Middle frontal gyrus (tissue), 1 donor: ENCODE results near the gene SLC5A4.

Source experiments
- DNase-seq: peaks from one replicate; pipeline ENCODE4 v3.0.0-alpha.2; 2015; ENCODE audit warnings: low spot score; ENCODE audit errors: extremely low spot score

Gene SLC5A4

GRCh38 chr22:32233091-32233490 is 22.1 kb downstream of the SLC5A4 start:
- DNase-seq: no peak

- DNase-seq: no peak
Measured at GRCh38 chr22:32232191-32232830, 22.8 kb downstream of the SLC5A4 start.

GRCh38 chr22:32226326-32227104 is 28.6 kb downstream of the SLC5A4 start:
- no peak for DNase-seq

GRCh38 chr22:32222991-32223390 is 32.2 kb downstream of the SLC5A4 start:
- DNase-seq: no peak

- no peak for DNase-seq
Measured at GRCh38 chr22:32219026-32219425, 36.1 kb downstream of the SLC5A4 start.

DNA sequence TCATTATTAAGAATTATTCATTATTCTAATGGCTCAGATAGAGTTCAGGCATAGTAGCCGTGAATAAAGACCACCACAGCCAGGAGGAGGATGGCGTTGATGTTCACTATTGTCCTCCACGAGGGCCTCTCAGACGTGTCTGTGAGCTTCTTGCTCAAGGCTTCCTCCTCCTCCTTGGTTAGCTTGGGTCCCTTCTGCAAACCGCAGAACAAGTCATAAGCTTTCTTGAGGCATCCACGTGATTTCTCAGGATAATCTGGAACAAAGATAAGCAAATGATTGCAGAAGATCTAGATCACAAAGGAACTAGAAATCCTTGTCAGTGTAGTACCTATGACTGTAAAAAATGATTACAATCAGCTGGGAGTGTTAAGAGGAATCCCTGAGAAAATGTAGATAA is 36.7 kb downstream of the SLC5A4 start:
- DNase-seq: no peak

DNA sequence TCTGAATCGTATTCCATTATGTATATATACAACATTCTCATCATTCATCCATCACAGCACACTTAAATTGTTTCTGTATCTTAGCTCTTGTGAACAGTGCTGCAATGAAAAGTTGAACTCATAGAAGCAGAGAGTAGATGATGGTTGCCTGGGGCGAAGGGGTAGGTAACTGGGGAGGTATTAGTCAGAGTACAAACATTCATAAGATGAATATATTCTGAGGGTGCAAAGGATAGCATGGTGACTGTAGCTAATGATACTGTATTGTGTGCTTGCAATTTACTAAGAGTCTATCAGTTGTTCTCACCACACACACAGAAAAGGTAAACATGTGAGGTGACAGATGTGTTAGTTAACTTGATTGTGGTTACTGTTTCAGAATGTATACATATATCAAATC is 37.7 kb downstream of the SLC5A4 start:
- DNase-seq: no peak

DNA sequence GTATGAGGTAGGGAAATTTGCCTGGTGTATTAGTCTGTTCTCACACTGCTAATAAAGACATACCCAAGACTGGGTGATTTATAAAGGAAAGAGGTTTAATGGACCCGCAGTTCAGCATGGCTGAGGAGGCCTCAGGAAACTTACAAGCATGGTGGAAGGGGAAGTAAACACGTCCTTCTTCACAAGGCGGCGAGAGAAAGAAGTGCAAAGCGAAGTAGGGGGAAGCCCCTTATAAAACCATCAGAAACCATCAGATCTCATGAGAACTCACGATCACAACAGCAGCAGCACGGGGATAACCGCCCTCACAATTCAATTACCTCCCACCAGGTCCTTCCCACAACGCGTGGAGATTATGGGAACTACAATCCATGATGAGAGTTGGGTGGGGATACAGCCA is 38.2 kb downstream of the SLC5A4 start:
- DNase-seq: no peak

DNA sequence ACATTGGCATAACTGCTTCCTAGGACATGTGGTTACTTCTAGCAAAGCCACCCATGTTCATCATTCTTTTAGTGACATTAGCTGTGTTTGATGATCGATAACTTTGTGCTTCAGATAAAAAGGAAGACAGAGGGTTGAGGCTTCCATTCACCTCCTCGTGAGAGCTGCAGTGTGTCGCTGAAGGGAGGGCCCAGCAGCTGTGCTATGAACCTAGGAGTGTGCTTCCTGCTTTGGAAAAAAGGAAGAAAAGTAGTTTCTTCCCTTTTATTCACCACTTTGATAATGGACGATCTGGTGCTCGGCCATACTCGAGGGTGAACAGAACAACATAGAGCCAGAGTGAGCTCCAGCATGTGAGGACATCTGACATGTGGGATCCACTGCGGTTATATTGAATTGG is 44.1 kb downstream of the SLC5A4 start:
- no peak for DNase-seq

DNA sequence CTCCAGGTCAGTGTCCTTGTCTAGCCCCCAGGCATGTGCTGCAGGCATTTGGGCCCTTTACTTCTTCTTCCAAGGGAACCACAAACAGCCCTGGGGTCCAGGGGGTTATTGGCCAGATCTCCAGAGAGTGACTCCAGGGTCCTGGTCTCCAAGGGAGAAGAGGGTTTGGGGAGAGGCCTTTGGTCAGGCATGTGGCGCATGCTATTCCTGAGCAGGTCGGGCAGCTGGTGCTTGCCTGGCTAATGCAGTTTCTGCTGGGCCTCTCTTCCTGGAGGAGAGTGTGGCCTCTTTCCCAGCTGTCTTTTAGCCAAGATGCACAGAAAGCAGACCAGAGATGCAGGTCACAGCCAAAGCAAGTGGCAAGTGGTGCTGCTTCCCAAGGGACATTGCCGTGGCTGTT is 46.5 kb downstream of the SLC5A4 start:
- DNase-seq: no peak

DNA sequence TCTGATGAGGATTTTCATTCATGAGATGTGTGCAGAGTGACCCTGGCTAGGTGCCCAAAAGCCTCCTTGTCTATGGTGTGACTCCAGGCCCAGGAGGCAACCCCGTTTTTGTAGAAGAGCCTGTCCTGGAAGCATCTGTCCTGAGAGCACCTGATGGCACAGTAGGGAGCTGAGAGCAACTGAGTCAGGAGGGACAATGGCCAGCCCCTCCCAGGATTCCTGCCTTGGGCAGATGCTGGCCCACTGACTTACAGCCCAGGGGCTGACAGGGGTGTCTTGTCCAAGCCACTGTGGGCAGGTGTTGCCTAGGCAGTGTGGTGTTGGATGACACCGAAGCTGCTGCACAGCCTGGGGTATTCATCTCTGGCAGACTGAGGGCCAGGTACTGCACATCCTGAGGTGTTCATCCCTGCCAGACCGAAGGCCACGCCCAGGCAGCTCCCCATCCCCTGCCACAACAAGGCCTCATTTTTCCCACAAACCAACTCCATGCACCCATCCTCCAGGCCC is 47.1 kb downstream of the SLC5A4 start:
- no peak for DNase-seq

DNA sequence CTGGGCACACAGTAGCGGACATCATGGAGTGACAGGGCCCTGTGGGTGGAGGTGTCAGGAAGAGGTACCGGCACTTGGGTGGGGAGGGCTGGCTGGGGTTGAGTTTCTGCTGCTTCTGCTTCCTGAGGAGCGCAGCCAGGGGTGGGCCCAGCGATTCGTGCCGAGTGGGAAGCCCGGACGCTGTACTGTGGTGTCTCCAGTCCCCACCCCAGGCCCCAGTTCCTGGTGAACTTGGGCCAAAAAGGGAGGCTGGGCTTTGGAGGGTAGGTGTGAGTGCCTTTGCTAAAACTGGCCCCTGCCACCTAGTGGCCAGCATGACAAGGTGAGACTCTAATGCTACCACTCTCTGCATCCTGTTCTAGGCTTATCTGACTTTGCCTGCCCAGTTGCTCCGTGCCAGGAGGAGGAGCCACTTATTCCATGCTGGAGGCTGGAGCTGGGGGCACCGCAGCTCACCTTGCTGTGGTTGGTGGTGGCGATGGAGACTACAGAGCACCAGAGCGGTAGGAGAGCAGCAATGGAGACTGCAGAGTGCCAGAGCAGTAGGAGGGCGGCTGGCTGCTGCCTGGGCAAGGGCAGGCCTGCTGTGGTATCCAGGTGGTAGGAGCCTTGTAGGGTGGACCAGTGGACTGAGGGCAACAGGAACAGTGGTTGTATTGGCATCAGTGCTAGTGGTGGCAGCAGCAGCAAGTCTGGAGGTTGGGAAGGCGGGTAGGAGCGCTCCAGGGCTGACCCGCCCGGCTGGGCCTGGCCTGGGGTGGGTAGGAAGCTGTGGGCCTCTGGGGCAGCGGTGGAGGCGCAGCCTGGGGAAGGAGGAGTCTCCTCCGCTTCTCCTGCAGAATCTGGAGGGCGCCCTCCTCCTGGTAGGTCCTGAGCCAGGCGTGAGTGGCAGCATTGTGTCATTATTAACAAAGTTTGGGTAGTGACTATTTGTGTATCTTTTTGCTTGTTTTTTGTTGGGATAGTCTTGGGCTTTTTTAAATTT is 48.1 kb downstream of the SLC5A4 start:
- no peak for DNase-seq

- DNase-seq: no peak
Measured at GRCh38 chr22:32205974-32206773, 49.0 kb downstream of the SLC5A4 start.

DNA sequence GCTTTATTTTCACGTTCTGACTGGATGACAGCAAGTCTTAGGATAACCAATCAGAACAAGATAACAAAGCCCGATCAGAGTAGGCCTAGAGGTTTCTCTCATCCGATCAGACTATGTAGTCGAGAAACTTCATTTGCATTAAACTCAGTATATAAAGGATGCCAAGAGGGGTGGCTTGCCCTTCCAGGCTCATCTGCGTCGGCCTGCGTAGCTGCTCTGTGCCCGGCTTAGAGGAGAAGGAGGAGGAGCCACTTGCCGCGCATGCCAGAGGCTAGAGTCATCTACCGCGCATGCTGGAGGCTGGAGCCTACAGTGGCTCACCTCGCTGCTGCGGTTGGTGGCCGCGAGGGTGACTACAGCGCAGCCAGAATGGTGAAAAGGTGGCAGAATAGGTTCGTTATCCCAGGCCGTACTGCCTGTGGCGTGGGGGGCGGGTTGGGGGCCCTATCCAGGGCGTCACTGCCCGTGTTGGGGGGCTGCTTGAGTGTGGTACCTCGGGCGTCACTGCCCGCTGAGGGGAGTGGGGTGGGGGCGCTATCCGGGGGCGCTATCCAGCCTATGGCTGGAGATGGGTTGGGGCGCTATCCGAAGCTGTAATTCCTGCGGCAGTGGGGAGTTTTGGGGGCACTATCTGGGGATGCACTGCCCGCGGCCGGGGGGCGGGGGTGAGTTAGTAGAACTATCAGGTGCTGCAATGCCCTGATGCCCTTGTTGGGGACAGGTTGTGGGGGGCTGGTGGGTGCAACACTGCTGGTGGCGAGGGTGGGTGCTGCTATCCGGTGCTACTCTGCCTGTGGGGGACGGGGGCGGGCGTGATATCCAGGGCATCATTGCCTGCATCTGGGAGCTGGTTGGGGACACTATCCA is 50.1 kb downstream of the SLC5A4 start, which contains the start of gene RFPL2:
Gene RFPL2, minus strand, starts transcription at position 218 of the 867 bp plus-strand sequence. CDS start 2,622 bp downstream, outside the sequence.
- no peak for DNase-seq

- DNase-seq: no peak
Measured at GRCh38 chr22:32204040-32204855, 50.9 kb downstream of the SLC5A4 start.

DNA sequence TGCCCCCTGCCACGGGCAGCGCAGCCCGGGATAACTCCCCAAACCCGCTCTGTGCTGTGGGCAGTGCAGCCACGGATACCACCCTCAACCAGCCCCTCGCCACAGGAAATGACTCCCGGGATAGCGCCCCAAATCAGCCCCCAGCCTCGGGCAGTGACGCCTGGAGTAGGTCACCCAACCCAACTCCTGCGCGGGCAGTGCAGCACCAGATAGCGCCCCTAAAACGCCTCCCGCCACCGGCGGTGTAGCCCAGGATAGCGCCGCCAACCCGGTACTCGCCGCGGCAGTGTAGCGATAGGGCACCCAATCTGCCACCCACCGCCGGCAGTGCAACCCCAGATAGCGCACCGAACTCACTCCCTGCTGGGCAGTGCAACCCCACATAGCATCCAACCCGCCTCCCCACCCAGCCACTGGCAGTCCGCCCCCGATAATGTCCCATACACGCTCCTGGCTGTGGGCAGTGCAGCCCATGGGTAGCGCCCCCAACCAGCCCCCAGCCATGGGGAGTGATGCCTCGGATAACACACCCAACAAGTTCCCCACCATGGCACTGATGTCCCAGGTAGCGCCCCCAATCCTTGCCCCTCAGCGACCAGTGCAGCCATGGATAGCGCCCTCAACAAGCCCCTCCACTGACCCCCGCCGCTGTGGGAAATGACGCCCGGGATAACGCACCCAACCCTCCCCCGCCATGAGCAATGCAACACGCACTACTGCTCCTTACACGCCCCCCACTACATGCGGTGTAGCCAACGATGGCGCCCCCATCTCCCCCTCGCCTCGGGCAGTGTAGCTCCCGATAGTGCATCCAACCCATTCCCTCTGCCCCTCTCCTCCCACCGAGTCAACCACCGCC is 51.7 kb downstream of the SLC5A4 start:
- no peak for DNase-seq

DNA sequence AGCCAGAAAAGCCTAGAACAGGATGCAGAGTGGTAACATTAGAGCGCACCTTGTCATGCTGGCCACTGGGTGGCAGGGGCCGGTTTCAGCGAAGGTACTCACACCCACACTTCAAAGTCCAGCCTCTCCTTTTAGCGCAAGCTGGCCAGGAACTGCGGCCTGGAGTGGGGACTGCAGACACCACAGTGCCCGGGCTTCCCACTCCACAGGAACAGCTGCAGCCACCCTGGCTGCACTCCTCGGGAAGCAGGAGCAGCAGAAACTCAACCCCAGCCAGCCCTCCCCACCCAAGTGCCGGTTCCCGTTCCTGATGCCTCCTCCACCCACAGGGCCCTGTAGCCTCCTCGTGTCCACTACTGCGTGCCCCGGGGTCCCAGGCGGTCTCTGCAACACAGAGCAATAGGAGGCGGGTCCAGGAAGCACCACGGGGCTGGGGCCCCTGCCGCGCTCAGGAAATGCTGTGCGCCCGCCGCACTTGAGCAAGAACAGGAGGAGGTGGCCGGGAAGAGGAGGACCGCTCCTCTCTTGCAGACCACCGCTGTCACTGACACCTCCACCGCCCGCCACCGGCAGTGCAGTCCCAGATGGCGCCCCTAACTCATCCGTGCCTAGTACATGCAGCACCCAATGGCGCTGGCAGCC is 52.5 kb downstream of the SLC5A4 start:
- DNase-seq: no peak
